Limb (tissue), 2 donors: ENCODE measurements around the gene CXCR6.

Experiments
- DNase-seq, 2 donors: peaks; one replicate each; pipeline ENCODE4 v3.0.0-alpha.2; 2016; ENCODE audit errors: extremely low spot score in 2 of 2

The CXCR6 gene

DNA sequence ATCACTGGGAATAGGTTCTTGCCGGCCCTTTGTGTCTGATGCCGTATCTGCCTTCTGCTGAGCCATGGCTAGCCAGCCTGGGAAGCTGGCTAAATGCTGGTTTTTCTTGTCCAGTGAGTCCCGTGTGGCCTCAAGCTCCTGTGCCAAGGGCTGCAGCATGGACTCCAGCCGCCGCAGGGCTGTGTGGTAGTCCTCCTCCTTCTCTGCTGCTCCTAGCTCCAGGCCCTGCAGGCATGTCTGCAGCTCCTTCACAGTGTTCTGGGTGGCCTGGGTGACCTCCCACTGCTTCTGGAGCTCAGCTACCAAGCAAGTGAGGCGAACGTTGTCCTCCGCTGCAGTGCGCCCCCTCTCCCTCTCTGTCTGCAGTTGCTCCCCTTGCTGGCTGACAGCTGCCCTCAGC, 24.9 kb downstream of the CXCR6 start:
- no peak for DNase-seq

DNA sequence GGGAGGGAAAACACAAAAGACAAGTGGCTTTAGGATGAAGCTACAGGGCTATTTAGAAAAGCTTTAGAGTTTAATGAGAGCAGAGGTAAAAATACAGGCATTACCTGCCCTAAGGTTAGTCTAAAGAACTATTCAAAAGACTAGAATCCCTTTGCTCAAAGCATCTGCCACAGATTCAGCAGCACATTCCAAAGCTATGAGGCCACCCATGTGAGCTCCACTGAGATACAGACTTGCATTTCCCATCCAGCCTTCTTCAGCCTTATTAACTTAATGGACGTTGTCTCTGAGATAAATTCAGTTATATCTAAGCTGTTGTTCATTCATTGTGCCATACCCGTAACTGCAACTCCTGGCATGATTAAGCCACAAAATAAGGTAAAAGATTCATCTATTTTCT, 25.4 kb downstream of the CXCR6 start:
- no peak for DNase-seq

DNA sequence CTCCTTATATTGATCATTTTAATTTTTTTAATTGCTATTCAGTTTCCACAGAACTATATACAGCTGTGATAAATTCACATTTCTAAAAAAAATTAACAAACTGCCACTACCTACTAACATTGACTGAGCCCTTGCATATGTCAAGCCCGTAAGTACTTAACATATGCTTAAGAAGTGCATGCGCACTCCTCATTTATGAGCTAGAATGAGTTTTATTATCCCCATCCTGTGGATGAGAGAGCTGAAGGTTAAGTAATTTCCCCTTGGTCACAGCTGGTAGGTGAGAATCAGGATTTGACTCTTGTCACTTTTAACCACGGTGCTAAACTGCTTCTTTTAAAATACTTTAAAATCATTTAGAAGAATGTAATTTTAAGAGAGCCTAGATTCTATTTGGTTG, 25.9 kb downstream of the CXCR6 start:
- no peak for DNase-seq

DNA sequence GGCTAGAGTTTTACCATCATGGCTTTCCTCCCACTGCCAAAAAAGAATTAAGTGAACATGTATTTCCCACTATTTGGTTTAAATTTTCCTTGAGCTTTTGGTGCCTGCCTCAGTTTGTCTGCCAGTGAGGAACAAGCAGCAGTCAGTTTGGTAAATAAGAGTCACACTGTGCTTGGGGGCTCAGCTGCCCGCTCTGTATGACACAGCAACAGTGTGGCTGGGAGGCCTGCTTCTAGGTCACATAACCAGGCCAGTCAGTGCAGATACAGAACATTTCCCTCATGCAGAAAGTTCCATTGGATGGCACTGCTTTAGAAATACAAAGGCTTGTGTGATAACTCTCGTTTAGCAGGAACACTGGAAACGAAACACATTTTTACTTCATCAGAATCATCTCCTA, 26.7 kb downstream of the CXCR6 start:
- DNase-seq = no peak

DNA sequence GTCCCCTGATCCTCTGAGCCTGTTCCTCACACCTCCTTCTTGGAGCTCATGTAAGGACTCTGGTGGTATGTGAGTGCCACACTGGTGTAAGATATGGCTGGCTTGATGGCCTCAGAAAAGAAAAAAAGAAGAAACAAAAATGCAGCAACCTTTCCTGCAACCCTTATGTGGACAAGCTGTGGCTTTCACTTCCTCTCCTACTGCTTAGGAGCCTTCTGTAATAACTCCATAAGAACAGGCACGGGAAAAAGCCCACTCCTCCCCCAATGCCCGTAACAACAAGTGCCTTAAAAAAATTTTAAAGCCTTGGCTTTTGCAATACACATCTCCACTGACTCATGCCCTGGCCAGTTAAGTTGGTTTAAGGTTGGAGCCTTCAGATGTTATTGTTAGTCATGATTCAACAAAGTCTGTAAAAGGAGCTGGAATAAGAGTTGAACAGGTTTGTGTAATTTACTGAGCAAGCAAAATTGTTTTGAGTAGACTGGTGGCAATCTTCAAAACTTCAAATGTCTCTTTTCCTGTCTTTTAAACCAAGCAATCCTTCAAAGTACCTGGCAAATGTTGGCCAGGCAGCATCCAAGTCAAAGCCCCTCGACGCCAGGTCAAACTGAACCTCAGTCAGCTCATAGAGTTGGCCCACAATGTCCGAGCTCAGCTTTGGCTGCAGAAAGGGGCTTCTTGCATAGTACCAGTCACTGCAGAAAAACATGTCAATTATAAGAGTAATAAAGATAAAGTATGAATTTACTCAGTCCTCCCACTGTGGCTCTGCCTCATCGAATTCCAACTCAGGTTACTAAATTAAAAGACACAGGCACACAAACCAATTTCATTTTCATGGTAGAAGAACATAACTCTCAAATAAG, 29.5 kb downstream of the CXCR6 start:
- no peak for DNase-seq

DNA sequence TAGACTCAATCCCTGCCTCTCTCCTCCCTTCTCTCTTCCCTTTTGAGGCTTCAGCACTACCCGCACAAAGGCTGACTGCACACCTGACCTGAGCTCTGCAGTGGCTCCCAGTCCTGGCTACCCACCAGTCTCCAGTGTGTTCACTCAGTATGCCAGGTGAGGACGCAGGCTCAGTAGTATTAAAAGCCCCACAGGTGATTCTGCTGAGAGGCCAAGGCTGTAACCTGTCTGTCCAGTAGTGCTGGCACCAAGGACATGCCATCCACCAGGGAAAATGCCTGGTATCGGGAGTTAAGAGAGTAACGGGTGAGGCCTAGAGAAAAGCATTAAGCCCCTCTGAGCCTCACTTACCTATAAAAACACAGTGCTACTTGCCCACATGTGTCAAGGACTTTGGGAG, 31.4 kb downstream of the CXCR6 start:
- DNase-seq = no peak

DNA sequence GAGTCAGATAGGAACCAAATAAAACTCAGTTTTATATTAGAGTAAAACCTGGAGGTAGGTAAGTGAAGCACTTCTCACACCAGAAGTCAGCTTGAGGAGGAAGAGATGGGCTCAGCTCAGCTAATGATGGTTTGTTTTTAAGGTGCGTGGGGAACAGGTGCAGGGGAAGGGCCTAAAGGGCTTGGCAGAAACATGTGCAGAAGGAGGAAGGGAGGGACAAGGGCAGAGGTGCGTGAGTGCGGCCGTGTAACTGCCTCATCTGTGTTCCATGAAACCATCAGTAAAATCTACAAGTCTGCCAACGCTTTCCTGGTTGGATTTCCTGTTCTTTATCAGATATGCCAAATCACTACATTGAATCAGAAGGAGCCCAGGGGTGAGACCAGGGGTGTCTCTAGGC, 32.4 kb downstream of the CXCR6 start:
- DNase-seq = no peak

DNA sequence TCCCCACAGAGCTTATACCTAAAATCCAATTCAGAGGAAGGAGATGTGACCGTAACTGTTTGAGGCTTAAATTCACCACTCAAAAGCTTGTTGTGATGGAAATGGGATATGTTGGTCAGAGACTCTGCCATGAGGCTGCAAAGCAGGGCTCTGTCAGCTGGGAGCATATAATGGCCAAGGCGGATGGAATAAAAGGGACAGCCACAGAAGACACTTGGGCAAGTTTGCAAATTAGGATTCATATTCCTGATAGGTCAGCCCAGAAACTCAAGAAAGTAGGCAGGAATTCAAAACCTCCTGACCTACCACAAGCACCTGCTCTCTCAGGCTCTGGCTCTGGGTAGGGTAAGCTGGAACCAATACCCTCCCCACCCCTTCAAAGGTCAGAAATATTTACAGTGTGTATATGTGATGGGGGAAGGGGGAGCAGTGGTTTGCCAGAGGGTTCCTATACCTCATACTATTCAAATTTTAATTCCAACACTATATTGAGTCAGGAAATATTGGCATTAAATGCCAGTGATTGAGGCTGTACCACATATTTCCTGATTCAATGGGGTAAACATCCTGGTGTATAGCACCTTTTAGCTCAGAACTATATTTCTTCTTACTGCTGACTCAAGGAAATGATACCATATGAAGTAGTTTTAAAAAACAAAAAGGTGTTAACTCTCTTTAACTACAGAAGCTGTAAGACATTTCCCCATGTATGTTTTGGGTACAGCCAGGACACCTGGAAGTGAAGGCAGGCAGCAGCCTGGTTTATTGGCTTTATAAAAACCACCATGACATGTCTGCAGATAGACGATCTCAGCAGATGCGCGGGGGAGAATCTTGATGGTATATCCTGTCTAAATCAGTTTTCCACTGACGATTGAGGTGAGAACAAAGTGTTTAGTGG, 33.2 kb downstream of the CXCR6 start:
- no peak for DNase-seq

DNA sequence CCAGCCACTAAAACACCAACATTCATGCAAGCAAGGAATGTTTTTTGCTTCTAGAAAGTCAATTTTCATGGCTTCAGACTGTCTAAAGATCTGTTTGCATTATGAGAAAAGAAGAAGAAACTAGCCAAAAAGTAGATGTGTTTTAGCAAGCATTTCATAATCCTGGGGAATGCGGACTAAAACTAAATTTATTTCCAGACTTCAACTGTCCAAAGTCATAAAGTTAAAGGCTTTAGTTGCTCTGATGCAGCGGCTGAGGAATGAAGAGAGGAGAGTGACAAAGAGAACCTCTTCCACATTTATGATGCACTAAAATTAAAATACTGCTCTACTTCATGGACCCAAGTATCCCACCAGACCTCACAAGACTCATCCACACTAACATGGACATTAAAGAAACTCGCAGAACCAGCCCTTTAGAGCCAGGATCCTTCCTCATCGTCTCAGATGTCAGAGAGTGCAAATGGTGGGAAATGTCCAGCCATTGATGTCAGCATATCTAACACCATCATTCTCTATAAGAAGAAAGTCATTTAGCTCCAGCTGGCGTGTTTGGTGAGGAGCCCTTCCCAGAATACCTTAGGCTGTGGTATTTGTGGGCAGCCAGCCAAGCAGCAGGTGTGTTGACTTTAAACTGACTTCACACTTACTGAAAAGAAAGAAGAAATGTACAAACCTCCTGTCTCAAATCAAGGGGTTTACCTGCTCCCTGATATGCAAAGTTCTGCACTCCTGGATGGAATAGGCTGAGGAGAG, 34.9 kb downstream of the CXCR6 start:
- DNase-seq = peak in 1 of 2 donors; percentile 10

DNA sequence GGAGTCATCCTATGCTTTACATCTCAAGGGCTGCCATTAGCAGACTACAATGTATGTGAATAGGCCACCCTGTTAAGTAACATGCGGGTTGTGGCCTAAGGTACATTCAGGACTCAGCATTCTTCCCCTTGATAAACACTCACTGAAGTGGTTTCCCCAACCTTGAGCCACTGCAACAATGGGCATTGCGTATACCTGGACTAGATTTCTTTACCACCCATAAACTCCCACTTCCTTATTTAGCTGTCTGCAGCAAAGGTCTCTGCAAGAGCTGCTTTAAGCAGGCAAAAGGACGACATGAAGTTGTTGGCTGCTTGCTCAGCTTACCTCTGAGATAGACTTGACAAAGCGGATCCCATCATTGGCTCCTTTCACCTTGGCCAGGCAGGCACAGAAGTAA, 36.1 kb downstream of the CXCR6 start:
- DNase-seq = no peak

DNA sequence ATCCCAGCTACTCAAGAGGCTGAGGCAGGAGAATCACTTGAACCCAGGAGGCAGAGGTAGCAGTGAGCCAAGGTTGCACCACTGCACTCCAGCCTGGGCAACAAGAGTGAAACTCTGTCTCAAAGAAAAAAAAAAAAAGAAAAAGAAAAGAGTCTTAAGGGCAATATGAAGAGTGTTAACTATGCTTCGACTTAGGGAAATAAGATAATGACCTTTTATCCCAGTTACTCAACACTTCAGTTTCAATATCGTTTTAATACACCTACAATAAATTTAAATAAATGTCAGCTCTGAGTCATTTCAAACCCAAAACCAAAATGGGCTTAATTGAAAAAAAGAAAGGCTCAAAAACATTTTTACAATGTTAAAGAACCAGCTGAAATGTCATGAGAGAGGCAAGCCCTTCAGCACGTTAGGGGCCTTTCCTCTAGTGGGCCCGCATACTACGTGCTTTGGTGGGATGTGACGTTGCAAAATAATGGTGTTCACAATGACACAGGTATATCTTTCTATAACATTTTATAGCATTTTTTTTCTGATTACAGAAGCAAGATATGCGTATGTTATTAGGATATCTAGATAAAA, 37.1 kb downstream of the CXCR6 start:
- DNase-seq = no peak

DNA sequence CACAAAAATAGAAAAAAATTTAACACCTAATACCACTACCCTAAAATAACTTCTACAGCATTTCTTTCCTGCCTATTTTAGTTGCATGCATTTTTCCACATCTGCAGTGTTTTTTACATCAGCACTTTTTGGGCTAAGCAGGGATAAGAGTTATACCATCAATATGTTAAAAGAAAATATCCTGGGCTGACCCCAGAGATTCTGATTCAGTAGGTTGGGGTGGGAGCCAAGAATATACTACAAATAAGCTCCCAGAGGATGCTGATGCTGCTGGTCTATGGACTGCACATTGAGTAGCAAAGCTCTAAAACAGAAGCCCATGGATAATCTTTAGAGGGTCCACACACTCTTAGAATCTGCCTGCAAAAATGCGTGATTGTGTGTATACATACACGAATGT, 37.6 kb downstream of the CXCR6 start:
- no peak for DNase-seq

DNA sequence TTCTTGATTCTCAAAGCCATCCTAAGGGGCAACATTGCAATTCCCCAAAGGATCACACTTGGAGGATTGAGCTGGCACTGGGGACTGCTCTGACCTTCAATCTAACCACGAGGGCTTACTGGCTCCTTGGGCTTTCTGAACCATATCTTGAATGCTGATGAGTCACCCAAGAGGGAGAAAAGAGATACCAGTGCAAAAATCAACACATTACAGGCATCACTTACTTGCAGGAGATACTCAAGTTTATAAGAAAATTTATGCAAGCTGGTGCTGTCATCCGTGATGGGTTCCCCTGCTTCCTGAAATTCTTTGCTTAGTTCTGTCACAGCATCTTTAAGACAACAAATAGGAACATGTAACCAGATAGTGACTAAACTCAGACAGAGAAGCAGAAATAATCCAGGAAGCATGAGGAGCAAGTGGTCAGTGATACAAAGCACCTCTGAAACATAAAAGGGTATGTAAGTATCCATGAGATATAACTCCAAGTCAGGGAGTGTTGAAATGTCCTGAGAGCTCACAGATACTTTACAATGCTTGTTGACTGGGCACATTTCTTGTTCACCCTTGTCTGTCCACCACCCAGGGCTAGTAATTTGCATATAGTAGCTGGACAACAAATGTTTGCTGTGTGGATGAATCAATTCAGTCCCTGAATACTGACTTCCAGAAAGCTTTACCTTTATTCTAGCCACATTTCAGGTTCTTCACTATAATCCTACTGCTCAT, 38.2 kb downstream of the CXCR6 start:
- no peak for DNase-seq

DNA sequence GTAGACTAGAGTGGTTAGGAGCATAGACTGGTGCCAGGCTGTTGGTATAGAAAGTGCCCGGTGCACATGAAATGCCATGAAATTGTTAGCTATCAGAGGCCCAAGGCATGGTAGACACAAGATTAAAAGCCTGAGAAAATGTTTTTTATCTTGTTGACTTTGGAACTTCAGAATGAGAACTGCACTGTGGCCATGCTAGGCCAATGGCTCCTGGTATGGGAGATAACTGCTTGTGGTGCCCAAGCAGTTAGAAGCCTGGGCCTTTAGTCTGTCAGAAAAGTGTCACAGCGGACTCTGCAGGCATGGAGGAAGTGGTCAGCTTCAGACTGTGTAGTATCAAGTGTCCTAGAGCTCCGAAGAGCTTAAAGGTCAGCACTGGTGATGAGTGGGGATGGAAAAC, 40.5 kb downstream of the CXCR6 start:
- no peak for DNase-seq

DNA sequence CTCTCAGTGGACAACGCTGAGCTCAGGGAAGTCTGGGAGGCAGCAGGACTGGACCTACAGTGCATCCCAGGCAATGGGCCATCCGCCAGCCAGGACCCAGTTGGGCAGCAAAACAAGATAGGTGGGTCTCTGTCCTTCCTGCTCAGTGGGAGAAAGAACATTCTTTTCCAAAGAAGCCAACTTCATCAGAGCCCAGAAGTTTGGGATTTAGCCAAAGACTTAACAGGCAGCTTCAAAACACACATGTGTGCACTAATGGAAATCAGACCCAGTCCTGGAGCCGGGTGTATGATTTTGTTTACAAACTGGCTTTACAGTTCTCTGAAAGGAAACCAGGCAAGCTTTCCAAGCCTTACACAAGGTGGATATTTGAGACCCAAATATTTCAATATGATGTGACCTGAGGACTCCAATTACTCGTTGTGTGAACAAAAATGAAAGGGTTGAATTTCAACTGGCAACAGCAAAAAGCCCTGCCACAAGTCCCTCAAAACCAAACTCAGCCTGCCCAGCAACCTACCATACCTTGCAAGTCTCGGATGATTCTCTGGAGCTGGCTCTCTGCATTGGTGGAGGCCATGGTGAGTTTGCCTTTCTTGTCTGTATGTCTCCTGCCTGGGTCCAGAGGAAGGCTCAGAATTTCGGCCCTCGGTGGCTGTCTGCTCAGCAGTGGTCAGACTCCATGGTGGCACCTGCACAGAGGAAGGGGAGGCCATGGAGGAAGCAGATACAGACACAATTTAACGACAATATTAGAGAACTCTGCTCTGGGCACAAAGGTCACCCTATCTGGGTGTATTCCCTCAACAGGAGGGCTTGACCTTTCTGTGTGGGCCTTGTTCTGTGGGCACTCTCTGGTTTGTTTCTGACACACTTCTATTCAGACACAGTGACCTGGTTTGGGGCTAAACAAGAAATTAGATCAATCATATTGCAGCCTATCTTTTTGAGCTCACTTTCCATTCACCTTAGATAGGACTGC, 41.4 kb downstream of the CXCR6 start:
- peak in 1 of 2 donors; percentile 36 for DNase-seq

DNA sequence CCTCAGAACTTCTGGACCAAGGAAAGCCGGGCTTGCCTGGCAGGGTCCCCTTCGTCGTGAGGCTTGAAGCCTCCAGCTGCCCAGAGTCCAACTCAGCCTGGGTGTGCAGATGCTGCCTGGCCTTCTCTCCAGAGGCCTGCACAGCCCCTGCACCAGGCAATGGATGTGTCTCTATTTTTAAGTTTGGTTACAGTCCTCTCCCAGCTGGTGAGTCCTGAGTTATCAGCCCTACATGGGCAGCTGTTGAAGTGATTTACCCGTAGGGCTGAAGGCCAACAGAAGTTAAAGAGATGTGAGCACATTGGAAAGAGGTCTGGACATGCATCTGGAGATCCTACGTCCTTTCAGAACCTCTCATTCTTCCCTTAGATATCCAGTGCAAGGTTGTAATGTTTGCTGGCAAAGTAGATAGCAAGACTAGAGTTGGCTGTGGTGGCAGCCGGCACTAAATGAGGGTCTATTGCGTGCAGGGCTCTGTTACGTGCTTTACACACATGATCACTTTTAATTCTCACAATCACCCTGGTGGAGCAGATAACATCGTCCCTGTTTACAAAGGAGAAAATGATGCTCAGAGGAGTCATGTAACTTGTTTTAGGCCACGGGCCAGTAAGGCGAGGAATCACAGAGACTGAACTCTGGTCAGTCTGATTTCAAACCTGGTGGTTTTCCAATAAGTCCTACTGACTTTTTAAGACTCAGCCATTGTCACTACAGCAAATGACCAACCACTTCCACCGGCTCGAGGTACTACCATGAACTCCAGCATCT, 42.5 kb downstream of the CXCR6 start:
- peak in 1 of 2 donors; percentile 16 for DNase-seq

DNA sequence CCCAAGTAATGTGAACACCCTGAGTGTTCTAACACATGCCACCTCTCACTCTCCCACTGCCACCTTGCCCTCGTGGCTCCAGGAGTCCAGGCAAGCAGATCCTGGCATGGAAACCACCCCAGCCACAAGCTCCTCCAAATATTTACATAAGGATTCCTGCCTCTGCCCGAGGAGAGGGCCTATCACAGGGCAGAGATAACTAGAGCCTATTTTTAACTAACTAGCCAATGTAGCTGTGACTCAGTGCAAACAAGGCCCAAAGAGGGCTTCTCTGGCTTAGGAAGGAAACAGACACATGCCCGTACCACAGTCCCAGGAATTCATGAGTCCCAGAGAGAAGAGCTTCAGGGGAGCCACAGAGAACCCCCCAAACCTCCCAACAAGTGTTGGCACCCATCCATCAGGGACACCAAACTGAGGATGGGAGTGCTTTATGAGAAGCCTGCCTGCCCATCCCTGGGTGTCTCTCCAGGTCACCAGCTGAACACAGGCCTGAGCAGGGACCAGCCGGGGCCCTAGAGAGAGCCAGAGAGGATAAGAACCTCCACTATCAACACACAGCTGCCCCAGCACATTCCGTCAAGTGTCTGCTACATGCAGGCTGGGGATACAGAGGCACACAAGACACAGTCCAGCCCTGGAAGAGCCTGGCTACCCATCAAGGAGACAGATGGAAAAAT, 43.2 kb downstream of the CXCR6 start:
- DNase-seq = no peak
